DOHH2 (cell line): ENCODE measurements around the gene RPS27.

ENCODE experiments used
- CTCF ChIP-seq: fragments of 200-600 bp; sonication (generic); IDR thresholded peaks from one replicate; pipeline ENCODE4 v1.5.1; 2014; ENCODE audit warnings: antibody characterized with exemption, mild to moderate bottlenecking, low read depth, low read length; ENCODE audit not compliant: poor library complexity, severe bottlenecking
- EZH2phosphoT487 ChIP-seq: fragments of 200-600 bp; sonication (generic); IDR thresholded peaks from 2 replicates; pipeline ENCODE4 v1.6.1; 2017; ENCODE audit warnings: borderline replicate concordance, mild to moderate bottlenecking, antibody characterized with exemption, low read length, moderate library complexity, mixed read lengths

DNA sequence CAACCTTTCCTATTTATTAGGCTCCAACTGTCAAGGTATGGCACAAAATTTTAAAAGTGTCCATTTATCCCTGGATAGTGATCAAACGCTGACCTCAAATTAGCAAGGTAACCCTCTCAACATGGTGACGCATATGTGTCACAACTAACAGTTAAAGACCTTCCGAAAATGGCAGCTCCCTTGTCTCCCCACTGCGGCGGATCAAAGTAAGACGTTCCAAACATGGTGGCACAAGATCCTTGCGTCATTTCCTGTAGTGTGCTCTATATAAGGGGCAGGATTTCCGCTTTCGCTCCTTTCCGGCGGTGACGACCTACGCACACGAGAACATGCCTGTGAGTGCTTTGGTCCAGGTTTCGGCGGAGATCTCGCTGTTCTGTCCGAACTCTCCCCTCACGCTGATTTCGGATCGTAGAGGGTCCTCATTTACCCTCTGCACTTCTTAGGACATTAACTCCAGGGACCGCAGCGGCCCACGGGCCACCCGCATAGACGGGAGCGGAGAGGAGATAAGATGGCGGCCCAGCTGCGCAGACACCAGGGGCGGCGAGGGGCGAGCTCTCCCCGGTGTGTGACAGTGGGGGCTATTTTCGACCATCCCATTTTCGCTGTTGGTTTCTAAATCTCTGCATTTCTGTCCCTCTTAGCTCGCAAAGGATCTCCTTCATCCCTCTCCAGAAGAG lies at the start of gene RPS27:
- TF ChIP-seq CTCF (no peak), EZH2phosphoT487 (no peak)
